ENCODE results near the gene SEZ6.

- no peak for TF ChIP-seq CTCF (IDR thresholded peaks at IDR 0.05; ENCODE audit: borderline replicate concordance, extremely low read depth, low read length, poor library complexity, severe bottlenecking)
- TF ChIP-seq EZH2 (IDR thresholded peaks at IDR 0.05; ENCODE audit: borderline replicate concordance, low read depth, low read length, severe bottlenecking) = no peak
These were observed 6.6 kb downstream of the SEZ6 start for GRCh38 chr17:28999206-28999605.
